DMS53 (cell line): ENCODE measurements around the gene GPS1.
A peak's percentile ranks its signal among the peaks of the same experiment; 100 is the strongest.

Experiments
- DNase-seq: peaks from one replicate; lab custom pipeline; 2025; lab: John Stamatoyannopoulos, UW

GPS1 gene

DNA sequence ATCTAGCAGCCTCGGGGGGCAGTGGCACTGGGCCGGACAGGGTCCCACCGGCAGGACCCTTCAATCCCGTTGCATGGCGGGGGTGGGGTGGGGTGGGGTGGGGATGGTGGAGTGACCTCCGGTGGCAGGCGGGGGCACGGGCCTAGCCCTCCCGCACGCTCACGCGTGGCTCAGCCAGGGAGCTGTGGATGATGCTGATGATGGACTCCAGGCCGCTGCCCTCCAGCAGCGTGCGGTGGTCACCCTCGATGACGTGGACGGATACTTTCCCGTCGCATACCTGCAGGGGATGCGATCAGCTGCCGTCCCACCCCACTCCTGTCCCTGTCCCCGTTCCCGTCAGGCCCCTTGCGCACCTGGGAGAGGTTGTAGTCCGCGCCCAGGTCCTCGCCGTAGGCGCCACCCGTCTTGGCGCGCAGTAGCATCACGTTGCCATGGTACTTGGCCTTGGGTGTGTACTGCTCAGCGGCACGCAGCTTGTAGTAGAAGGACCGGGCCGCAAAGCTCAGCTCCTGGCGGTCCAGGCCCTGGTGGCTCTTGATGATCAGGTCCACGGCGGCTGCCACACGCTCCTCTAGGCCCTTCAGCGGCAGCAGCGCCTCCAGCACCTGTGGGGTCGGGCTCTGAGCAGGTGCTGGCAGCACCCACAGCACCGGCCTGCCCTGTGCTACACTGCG lies 27.4 kb downstream of the GPS1 start:
- DNase-seq: peak; percentile 51

DNA sequence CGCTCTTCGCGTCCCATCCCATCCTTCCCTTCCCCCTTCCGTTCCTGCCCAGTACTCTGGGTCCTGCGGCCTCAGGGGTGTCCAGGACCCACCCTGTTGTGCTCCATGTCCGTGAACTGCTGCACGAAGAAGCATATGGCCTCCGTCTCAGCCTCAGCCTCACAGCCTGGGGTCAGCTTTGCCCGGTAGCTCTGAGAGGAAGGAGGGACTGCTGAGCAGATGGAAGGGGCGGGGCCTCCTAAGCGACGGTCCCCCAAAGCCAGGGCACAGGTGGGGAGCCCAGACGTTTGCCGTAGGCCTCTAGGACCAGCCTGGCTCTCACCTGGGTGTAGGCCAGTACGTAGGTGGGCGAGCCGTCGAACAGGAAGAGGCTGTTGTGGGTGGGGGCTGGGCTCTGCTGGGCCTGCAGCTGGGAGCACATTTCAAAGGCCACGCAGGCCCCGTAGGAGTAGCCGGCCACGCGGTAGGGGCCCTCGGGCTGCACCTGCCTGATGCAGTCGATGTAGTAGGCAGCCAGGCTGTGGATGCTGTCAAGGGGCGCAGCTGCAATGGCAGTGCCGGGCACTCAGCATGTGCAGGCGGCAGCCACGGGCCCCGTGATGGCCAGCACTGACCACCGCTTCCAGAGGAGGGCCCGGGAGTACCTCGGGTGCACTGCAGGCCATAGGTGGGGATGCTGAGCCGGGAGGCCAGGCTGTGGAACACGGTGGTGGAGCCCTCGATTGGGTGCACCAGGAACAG lies 28.5 kb downstream of the GPS1 start:
- DNase-seq: no peak

DNA sequence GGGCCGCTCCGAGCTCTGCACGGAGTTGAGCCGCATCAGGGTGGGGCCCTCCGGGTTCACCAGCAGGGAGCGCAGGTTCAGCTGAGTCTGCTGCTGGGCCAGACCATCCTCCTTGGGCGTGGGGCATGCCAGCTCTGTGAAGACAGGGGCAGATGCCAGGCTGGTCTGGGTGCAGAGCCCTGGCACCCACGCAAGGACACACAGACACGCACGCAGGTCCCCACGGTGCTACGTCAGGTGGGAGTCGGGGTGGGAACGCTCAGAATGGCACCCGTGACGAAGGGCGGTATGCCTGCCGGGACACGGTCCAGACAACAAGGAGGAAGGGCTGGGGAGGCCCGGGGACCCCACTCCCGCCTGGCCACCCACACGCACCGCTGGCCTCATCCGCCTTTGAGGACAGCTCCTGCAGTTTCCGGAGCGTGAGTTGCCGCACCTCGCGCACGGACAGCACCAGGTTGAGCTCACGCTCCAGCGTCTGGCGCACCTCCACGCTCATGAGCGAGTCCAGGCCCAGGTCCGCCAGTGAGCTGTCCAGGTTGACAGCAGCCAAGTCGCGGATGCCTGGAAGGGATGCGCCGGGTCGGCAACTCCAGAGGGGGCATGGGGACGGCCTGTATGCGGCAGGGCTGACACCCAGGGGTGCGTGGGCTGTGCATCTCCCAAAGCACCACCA lies 29.2 kb downstream of the GPS1 start:
- no peak for DNase-seq

DNA sequence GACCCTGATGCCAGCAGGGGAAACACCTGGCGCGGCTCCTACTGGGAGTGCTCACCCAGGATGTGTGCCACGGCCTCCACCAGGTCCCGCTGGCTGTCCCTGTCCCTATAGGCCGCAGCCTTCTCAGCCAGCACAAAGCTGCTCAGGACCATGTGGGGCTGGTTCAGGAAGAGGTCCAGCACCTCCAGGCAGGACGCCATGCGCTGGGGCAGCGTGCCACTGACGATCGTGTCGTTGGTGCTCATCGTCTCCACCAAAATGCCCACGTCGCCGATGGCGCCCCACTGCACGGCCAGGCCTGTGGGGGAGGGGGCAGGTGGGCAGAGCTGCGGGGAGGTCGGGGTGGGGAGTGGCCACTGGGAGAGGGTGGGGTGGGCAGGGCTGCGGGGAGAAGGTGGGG lies 29.8 kb downstream of the GPS1 start:
- no peak for DNase-seq

DNA sequence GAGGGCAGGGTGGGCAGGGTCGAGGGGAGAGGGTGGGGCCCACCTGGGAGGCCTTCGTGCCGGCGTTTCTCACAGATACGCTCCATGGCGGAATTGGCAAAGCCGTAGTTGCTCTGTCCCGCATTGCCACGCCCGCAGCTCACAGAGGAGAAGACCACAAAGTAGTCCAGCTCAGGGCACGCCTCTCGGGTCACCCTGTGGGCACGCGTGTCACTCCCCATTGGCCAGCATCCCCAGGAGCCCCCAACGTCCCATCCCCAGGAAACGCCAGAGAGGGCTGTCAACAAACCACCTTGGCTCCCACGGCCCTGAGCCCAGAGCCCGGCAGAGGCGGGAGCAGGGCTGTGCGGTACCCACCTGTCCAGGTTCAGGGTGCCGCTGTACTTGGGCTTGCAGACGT lies 30.3 kb downstream of the GPS1 start:
- no peak for DNase-seq

DNA sequence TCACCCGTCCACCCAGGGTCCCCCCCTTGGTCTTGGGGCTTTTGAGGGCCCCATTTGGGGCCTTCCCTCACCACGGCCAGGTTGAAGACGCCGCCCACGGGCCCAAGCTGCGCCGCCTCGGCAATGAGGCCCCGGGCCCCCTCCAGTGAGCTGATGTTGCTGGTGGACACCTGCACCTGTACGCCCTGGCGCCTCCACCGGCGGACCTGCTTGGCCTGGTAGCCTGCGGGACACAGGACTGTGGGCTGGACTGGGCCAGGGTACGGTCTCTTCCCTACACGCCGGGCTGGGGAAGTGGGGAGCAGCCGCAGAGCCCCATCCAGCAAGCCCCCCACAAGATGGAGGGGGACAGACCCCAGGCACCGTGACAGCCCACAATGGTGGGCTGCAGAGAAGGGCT lies 30.8 kb downstream of the GPS1 start:
- no peak for DNase-seq

DNA sequence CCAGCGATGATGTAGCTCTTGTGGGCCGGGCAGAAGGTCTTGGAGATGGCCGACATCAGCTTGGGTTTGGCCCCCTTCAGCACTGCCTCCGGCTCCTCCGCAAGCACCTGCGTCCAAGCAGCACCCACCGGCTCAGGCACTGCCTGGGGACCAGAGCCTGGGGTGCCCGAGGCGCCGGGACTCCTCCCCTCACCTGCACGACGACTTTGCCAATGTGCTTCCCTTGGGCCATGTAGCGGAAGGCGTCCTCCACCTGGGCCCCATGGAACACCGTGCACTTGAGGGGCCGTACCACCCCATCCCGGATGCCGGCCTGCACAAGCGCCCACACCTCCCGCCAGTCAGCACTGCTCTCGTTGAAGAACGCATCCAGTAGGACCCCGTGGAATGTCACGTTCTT lies 31.3 kb downstream of the GPS1 start:
- DNase-seq: no peak

DNA sequence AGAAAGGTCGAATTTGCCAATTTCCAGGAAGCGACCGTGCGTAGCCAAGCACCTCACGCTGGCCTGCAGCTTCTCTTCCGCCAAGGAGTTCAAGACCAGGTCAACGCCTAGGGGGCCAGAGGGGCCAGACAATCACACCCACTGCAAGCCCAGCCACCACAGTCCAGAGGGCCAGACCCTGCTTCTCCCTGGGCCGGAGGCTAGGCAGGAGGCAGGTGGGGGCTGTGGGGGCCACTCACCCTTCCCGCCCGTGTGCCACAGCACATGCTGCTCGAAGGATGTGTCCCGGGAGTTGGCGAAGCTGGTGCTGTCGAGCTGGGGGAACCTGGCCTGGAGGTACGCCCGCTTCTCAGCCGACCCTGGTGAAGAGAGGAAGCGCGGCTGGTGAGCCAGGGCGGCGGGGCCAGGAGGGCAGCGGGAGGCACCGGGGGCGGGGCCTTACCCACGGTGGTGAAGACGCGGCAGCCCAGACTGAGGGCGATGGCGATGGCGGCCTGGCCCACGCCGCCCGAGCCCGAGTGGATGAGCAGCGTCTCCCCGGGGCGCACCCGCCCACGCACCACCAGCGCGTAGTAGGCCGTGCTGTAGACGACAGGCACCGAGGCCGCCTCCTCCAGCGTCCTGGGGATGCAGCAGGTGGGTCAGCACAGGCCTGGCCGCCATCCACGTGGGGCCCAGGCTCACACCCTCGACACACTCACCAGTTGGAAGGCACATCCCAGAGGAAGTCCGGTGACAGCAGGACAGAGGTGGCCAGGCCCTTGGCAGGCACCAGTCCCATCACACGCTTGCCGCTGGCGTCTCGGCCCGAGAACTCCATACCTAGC lies 32.0 kb downstream of the GPS1 start:
- no peak for DNase-seq

DNA sequence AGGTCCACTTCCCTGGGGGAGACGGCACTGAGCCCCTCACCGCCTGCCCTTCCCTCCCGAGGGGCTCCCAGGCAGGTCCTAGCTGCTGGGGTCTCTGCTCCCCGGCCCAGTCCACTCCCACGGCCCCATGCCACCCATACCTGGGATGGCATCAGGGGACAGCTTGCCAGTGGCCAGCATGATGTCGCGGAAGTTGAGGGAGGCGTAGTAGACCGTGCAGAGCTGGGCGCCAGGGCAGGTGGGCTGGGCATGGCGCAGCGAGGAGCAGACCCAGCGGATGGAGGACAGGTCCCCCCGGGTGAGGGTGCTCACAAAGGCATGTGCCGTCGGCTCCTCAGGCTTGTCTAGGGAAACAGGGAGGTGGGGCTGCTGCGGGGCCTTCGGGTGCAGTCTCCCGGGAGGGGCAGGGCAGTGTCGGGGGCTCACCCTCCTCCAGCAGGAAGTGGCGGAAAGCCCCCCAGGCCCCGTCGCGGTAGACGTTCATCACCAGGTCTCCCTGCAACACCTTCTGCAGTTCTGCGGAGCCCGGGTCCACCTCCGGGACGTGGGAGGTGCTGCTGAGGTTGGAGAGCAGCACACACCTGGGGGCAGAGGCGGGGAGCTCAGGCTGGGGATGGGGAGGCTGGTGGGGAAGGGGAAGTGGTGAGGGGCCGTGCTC lies 32.8 kb downstream of the GPS1 start:
- DNase-seq: no peak

DNA sequence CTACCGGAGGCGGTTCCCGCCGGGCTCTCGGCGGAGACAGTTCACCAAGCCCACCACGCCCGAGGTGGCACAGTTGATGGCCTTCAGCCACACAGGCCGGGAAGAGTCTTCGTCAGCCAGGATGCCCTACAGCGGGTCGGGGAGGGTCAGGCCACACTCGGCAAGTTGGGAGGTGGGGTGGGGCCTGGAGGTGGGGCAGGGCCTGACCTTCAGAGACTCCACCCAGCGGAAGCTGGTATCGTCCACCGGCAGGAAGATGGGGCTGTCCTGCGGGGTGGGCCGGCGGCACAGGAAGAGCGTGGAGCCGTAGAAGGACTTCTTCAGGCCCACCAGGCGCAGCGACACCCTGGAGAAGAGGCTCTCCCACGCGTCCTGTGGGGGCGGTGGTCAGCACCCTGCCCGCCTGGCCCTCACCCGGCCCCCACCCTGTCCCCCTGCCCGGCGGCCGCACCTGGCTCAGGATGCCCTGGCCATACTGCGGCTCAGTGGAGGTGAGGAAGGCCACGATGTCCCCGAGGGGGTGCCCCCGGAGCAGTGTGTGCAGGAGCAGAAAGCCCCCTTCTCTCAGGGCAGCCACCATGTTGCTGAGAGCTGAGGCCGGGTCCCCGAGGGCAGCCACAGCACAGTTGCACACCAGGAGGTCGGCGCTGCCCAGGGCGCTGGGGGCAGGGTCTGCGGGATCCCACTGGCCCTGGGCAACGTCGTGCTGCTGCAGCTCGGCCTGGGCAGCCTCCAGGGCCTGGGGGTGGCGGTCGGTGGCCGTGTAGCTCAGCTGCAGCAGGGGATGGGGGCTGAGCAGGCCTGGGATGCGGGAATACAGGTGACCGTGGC lies 33.5 kb downstream of the GPS1 start:
- no peak for DNase-seq

DNA sequence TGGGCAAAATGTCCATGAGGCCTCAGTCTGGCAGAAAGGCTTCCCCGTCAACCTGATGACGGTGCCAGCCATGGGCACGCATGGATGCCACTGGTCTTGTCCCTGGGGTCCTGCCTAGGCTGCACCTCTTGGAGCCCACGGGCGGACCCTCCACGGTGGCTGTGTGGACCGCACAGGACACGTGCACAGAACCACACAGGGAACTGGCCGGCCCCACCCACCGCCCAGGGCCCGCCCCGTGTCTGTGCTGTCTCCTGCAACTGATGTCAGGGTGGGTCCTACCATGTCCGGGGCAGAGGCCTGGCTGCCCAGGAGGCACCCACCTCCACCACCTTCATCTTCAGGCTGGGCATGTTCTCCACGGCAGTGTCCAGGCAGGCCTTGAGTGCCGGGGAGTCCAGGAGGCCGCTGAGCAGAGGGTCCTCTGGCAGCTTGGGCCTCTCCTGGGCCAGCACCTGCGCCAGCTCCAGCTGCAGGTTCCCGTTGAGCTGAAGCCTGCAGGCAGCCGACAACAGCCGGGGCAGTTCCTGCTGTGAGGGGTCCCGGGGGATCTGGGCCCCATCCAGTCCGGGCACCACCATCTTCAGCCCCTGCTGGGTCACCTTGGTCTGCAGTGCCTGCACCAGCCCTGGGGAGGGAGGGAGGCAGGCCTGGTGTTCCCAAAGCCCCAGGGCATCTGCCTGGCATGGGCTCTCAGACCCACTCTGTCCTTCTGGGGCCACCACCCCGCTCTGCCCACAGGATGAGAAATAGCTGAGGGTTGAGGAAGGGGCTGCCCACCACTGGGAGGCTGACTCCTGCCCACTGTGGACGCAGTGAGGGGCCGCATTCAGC lies 34.5 kb downstream of the GPS1 start:
- DNase-seq: no peak

DNA sequence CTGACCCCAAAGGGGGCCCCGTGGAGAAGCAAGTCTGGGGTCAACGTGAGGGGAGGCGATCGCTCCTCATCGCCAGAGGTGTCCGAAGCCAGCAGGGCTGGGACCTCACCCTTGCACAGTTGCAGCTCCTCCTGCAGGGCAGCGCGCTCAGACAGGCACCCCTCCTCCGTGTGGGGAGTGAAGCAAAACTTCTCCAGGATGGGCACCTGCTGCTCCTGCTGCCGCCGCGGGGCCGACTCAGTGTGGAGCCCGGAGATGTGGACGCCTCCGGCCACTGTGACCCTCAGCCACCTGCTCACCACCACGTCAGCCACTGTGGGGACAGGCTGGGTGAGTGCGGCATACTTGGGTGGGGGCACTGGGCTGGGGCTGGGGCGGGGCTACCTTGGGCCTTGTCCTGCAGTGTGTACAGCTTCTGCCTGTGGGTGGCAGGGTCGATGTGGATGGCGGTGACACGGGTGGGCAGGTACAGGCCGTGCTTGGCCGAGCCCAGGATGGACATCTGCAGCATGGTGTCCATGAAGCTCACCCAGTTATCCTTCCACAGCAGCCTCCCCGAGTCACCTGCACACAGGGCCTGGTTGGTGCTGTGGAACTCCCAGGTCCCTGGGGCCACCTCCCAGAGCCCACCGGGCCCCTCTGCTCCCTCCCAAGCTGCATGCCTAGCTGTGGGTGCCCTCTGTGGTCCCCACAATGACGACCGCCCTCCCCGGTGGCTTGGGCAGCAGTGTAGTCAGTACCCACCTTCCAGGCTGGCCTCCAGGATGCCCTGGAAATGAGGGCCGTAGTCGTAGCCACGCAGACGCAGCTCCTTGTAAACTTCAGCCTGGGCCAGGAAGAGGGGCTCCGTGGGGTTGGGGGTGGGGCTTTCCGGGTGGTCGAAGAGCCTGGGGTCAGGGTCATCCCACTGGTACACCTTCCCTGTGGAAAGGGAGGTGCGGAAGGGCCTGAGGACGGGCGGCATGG lies 35.5 kb downstream of the GPS1 start:
- no peak for DNase-seq

DNA sequence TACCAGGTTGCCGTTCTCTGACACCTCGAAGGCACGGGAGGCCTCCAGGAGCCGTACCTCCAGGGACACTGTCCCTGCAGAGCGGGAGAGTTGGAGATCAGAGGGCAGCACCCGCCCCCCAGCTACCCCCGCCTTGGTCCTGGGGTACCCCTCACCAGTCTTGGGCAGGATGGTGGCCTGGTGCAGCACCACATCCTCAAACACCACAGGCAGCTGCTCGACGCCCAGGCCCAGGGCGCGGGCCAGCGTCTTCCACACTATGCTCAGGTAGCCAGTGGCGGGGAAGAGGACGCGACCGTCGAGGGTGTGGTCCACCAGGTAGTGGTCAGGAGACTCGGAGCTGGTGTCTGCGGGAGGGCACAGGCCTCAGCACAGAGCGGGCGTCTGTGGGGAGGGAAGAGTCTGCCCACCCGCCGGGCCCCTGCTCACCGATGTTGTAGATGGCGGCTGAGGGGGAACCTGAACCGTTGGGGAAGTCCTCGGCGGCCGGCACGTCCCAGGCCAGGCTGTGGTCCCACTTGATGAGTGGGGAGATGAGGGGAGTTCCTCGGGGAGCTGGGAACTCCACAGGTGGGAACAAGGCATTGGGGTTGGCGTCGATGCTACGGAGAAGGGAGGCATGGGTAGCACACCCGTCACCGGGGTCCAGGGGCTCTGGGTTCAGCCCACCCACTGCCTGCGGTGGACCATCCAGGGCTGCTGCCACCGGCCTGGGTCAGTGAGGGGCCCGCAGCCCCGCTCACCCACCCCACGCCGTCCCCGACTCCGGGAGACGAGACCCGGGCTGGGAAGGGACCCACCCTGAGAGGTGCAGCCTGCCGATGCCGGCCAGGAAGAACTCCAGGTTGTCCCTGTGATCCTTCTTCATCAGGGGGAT lies 36.5 kb downstream of the GPS1 start:
- DNase-seq: no peak

DNA sequence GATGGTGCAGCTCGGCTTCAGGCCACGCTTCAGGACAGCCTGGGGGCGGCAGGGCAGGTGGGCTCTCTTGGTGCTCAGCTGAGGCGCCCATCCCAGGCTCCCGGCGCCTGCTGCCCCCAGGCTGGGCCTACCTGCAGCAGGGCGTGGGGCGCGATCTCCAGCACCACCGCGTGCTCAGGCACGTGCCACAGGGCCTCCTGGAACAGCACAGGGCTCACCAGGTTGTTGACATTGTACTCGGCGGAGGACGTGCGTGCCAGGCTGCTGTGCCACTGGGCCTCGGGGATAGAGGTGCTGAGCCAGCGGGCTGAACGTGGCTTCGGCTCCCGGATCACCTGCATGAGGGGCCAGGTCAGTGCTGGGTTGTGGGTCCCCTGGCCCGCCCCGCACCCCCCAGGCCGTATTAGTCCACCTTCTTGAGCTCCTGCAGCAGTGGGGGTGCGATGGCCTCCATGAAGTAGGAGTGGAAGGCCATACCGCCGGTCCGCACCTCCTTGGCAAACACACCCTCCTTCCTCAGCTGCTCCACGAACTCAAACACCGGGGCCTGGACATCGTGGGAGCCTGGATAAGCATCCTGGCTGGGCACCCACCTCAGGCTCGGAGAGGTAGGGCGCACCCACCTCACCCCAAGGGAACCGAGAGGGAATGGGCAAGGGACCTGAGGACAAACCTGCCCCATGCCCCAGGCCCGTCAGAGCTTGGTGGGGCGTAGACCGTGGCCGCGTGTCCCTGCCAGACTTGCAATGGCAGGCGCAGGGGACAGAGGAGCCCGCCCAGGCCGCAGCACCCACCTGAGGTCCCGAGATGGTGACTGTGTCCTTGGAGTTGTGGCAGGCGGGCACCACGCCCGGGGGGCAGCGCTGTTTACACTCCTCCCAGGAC lies 37.4 kb downstream of the GPS1 start:
- DNase-seq: no peak

DNA sequence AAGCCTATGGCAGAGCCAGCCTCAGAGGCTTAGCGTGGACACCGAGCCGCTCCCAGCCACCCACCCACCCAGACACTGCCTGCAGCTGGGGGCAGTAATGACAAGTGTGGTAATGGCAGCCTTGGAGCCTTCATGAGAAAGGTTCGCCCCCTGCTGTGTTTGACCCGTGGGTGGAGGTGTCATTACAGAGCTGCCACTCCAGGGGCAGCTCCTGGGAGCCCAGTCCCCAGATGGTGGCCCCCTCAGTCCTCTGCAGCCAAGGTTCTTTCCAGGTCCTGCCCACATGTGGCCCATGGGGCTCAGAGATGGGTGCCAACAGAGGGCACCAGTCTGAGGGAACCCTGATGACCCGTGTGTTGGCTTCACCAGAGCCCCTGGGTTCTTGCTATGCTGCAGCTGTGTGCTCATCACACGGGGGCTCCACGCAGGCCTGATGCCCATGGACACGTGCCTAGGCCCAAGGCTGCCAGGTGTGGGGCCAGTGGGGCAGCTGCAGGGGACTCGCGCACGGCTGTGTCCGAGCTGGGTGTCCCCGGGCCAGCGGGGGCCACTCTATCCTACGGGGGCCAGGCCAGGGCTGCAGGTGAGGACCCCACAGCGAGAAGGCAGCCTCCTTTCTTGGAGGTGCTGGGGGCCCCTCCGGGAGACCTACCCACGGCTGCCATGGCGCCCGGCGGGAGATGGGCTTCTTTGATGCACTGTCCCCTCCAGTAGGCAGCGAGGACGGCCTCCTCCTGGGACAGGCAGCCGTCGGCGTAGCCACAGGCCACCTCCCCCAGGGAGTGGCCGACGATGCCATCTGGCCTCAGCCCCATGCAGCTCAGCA lies 38.2 kb downstream of the GPS1 start:
- DNase-seq: no peak
